Measurements from ENCODE around the gene MLH3.

The MLH3 gene

GRCh38 chr14:74978416-74978947 is 72.8 kb downstream of the MLH3 start:
- Histone ChIP-seq H2AFZ (ENCODE audit: low read length) (peak overlapping the region; percentile 51), H3K4me1 (ENCODE audit: control insufficient read depth in 2 of 2, insufficient read depth in 1 of 2, low read depth in 1 of 2, low read length in 2 of 2) (peaks cover 43 to 71% of the 10 kb centered on the region in 2 donors), H3K27ac (replicated peaks; ENCODE audit: low read length) (no peak overlapping the region), H2AK5ac (ENCODE audit: low read depth, low read length) (peak overlapping the region; percentile 14), H3K36me3 (replicated peaks in 1 of 2; ENCODE audit: control insufficient read depth in 2 of 2, insufficient read depth in 2 of 2, low read length in 2 of 2) (no peaks in the 10 kb centered on the region), H3K4me3 (ENCODE audit: low read length in 2 of 2) (no peak overlapping the region), H3K18ac (ENCODE audit: low read length) (peak overlapping the region; percentile 22), H4K8ac (ENCODE audit: low read depth, low read length) (no peak overlapping the region), H3K4ac (ENCODE audit: low read length) (no peak overlapping the region), H2BK12ac (ENCODE audit: low read length) (no peak overlapping the region), H4K91ac (ENCODE audit: low read depth, low read length, poor library complexity) (no peak overlapping the region), H2BK5ac (ENCODE audit: low read length) (no peak overlapping the region), H2BK15ac (ENCODE audit: low read length) (no peak overlapping the region), H3K23ac (ENCODE audit: low read depth, low read length, poor library complexity) (no peak overlapping the region), H3K27me3 (ENCODE audit: control insufficient read depth in 3 of 3, insufficient read depth in 3 of 3, low read depth in 1 of 3, low read length in 3 of 3) (no peaks in the 10 kb centered on the region), H3K9me3 (replicated peaks in 1 of 2; ENCODE audit: control insufficient read depth in 2 of 2, insufficient read depth in 1 of 2, low read depth in 1 of 2, low read length in 2 of 2) (peaks cover 0 to 2% of the 10 kb centered on the region in 2 donors), H3K79me1 (ENCODE audit: low read depth, low read length) (no peaks in the 10 kb centered on the region), H3K4me2 (ENCODE audit: insufficient read depth, low read length, poor library complexity, severe bottlenecking) (no peak overlapping the region), H2BK120ac (ENCODE audit: low read depth, low read length) (no peak overlapping the region), H3K14ac (ENCODE audit: low read length) (no peak overlapping the region), H3K9ac (ENCODE audit: low read depth, low read length, poor library complexity) (no peak overlapping the region)
- DNase-seq (ENCODE audit: low spot score), result no peak
- WGBS, 2 donors (ENCODE audit: extremely low coverage in 2 of 2, insufficient read length in 2 of 2, insufficient replicate concordance in 1 of 2), result no CpG with 5 or more reads among the region's 11 CpGs

GRCh38 chr14:74977901-74978385 is 73.3 kb downstream of the MLH3 start:
- H3K4ac ChIP-seq (ENCODE audit: low read length), result no peak overlapping the region
- H3K4me3 ChIP-seq (ENCODE audit: low read length in 2 of 2), result no peak overlapping the region
- peaks cover 0 to 2% of the 10 kb centered on the region in 2 donors for H3K9me3 ChIP-seq (replicated peaks in 1 of 2; ENCODE audit: control insufficient read depth in 2 of 2, insufficient read depth in 1 of 2, low read depth in 1 of 2, low read length in 2 of 2)
- peak overlapping the region; percentile 72 for H3K18ac ChIP-seq (ENCODE audit: low read length)
- no peak overlapping the region for H2BK120ac ChIP-seq (ENCODE audit: low read depth, low read length)
- H3K79me1 ChIP-seq (ENCODE audit: low read depth, low read length), result no peaks in the 10 kb centered on the region
- H3K36me3 ChIP-seq (replicated peaks in 1 of 2; ENCODE audit: control insufficient read depth in 2 of 2, insufficient read depth in 2 of 2, low read length in 2 of 2), result no peaks in the 10 kb centered on the region
- peak overlapping the region; percentile 25 for H3K14ac ChIP-seq (ENCODE audit: low read length)
- H2AFZ ChIP-seq (ENCODE audit: low read length), result no peak overlapping the region
- no peak overlapping the region for H4K8ac ChIP-seq (ENCODE audit: low read depth, low read length)
- H3K4me1 ChIP-seq (ENCODE audit: control insufficient read depth in 2 of 2, insufficient read depth in 1 of 2, low read depth in 1 of 2, low read length in 2 of 2), result peaks cover 44 to 76% of the 10 kb centered on the region in 2 donors
- H2BK5ac ChIP-seq (ENCODE audit: low read length), result no peak overlapping the region
- H4K91ac ChIP-seq (ENCODE audit: low read depth, low read length, poor library complexity), result no peak overlapping the region
- no peak overlapping the region for H2BK12ac ChIP-seq (ENCODE audit: low read length)
- peak overlapping the region; percentile 36 for H3K9ac ChIP-seq (ENCODE audit: low read depth, low read length, poor library complexity)
- no peak overlapping the region for H3K23ac ChIP-seq (ENCODE audit: low read depth, low read length, poor library complexity)
- no peak for DNase-seq (ENCODE audit: low spot score)
- no peaks in the 10 kb centered on the region for H3K27me3 ChIP-seq (ENCODE audit: control insufficient read depth in 3 of 3, insufficient read depth in 3 of 3, low read depth in 1 of 3, low read length in 3 of 3)
- H2BK15ac ChIP-seq (ENCODE audit: low read length), result no peak overlapping the region
- WGBS, 2 donors (ENCODE audit: extremely low coverage in 2 of 2, insufficient read length in 2 of 2, insufficient replicate concordance in 1 of 2), result no CpG with 5 or more reads among the region's 6 CpGs
- no peak overlapping the region for H3K4me2 ChIP-seq (ENCODE audit: insufficient read depth, low read length, poor library complexity, severe bottlenecking)
- peak overlapping the region; percentile 14 for H2AK5ac ChIP-seq (ENCODE audit: low read depth, low read length)
- H3K27ac ChIP-seq (replicated peaks; ENCODE audit: low read length), result no peak overlapping the region

GRCh38 chr14:74977164-74977900 is 73.9 kb downstream of the MLH3 start:
- Histone ChIP-seq H4K8ac (ENCODE audit: low read depth, low read length) (no peak overlapping the region), H2BK12ac (ENCODE audit: low read length) (no peak overlapping the region), H2BK5ac (ENCODE audit: low read length) (no peak overlapping the region), H3K18ac (ENCODE audit: low read length) (peak overlapping the region; percentile 72), H3K36me3 (replicated peaks in 1 of 2; ENCODE audit: control insufficient read depth in 2 of 2, insufficient read depth in 2 of 2, low read length in 2 of 2) (no peaks in the 10 kb centered on the region), H3K4ac (ENCODE audit: low read length) (no peak overlapping the region), H2AFZ (ENCODE audit: low read length) (no peak overlapping the region), H4K91ac (ENCODE audit: low read depth, low read length, poor library complexity) (no peak overlapping the region), H3K9ac (ENCODE audit: low read depth, low read length, poor library complexity) (no peak overlapping the region), H3K9me3 (replicated peaks in 1 of 2; ENCODE audit: control insufficient read depth in 2 of 2, insufficient read depth in 1 of 2, low read depth in 1 of 2, low read length in 2 of 2) (peaks cover 0 to 2% of the 10 kb centered on the region in 2 donors), H3K4me1 (ENCODE audit: control insufficient read depth in 2 of 2, insufficient read depth in 1 of 2, low read depth in 1 of 2, low read length in 2 of 2) (peaks cover 44 to 80% of the 10 kb centered on the region in 2 donors), H3K27ac (replicated peaks; ENCODE audit: low read length) (no peak overlapping the region), H3K4me3 (ENCODE audit: low read length in 2 of 2) (no peak overlapping the region), H3K79me1 (ENCODE audit: low read depth, low read length) (no peaks in the 10 kb centered on the region), H3K23ac (ENCODE audit: low read depth, low read length, poor library complexity) (no peak overlapping the region), H2BK15ac (ENCODE audit: low read length) (no peak overlapping the region), H3K4me2 (ENCODE audit: insufficient read depth, low read length, poor library complexity, severe bottlenecking) (no peak overlapping the region), H2BK120ac (ENCODE audit: low read depth, low read length) (no peak overlapping the region), H2AK5ac (ENCODE audit: low read depth, low read length) (no peak overlapping the region), H3K14ac (ENCODE audit: low read length) (peak overlapping the region; percentile 25), H3K27me3 (ENCODE audit: control insufficient read depth in 3 of 3, insufficient read depth in 3 of 3, low read depth in 1 of 3, low read length in 3 of 3) (no peaks in the 10 kb centered on the region)
- WGBS, 2 donors (ENCODE audit: extremely low coverage in 2 of 2, insufficient read length in 2 of 2, insufficient replicate concordance in 1 of 2), result no CpG with 5 or more reads among the region's 12 CpGs
- no peak for DNase-seq (ENCODE audit: low spot score)

- Histone ChIP-seq H2BK120ac (ENCODE audit: low read depth, low read length) (no peak overlapping the region), H2BK12ac (ENCODE audit: low read length) (no peak overlapping the region), H3K9me3 (replicated peaks in 1 of 2; ENCODE audit: control insufficient read depth in 2 of 2, insufficient read depth in 1 of 2, low read depth in 1 of 2, low read length in 2 of 2) (peaks cover 0 to 2% of the 10 kb centered on the region in 2 donors), H2BK5ac (ENCODE audit: low read length) (no peak overlapping the region), H3K4me3 (ENCODE audit: low read length in 2 of 2) (no peak overlapping the region), H3K23ac (ENCODE audit: low read depth, low read length, poor library complexity) (no peak overlapping the region), H3K18ac (ENCODE audit: low read length) (peak overlapping the region; percentile 15), H3K27ac (replicated peaks; ENCODE audit: low read length) (no peak overlapping the region), H2BK15ac (ENCODE audit: low read length) (no peak overlapping the region), H3K4me1 (ENCODE audit: control insufficient read depth in 2 of 2, insufficient read depth in 1 of 2, low read depth in 1 of 2, low read length in 2 of 2) (peaks cover 44 to 83% of the 10 kb centered on the region in 2 donors), H4K8ac (ENCODE audit: low read depth, low read length) (no peak overlapping the region), H3K9ac (ENCODE audit: low read depth, low read length, poor library complexity) (no peak overlapping the region), H3K14ac (ENCODE audit: low read length) (no peak overlapping the region), H3K36me3 (replicated peaks in 1 of 2; ENCODE audit: control insufficient read depth in 2 of 2, insufficient read depth in 2 of 2, low read length in 2 of 2) (no peaks in the 10 kb centered on the region), H3K79me1 (ENCODE audit: low read depth, low read length) (no peaks in the 10 kb centered on the region), H3K4me2 (ENCODE audit: insufficient read depth, low read length, poor library complexity, severe bottlenecking) (no peak overlapping the region), H4K91ac (ENCODE audit: low read depth, low read length, poor library complexity) (no peak overlapping the region), H3K27me3 (ENCODE audit: control insufficient read depth in 3 of 3, insufficient read depth in 3 of 3, low read depth in 1 of 3, low read length in 3 of 3) (no peaks in the 10 kb centered on the region), H3K4ac (ENCODE audit: low read length) (no peak overlapping the region), H2AFZ (ENCODE audit: low read length) (no peak overlapping the region), H2AK5ac (ENCODE audit: low read depth, low read length) (peak overlapping the region; percentile 40)
- DNase-seq (ENCODE audit: low spot score), result no peak
- WGBS, 2 donors (ENCODE audit: extremely low coverage in 2 of 2, insufficient read length in 2 of 2, insufficient replicate concordance in 1 of 2), result no CpG with 5 or more reads among the region's 11 CpGs
Measured at GRCh38 chr14:74976264-74977113, 74.8 kb downstream of the MLH3 start.

Data from neuronal stem cell (in vitro differentiated cells).